Peyer's patch (tissue), 4 donors: ENCODE results near the gene TAF1B. TPM values are rescaled to one million over a fixed set of nuclear protein-coding genes. Genes with fewer than 3 reads are reported as not detected.
A peak's percentile ranks its signal among the peaks of the same experiment; 100 is the strongest.

Source experiments
- DNase-seq, 3 donors: peaks; one replicate each; pipeline ENCODE4 v3.0.0-alpha.2; 2017 to 2019
- H3K27ac ChIP-seq, 4 donors: fragments of 200-600 bp; sonication (generic); one replicate each; pipeline ENCODE4 v1.5.1; 2016 to 2019
- H3K27me3 ChIP-seq, 2 donors: fragments of 200-600 bp; sonication (generic); one replicate each; pipeline ENCODE4 v1.5.1; 2019
- H3K36me3 ChIP-seq, 3 donors: fragments of 200-600 bp; sonication (generic); one replicate each; pipeline ENCODE4 v1.5.1; 2016 to 2019
- H3K4me1 ChIP-seq, 4 donors: fragments of 200-600 bp; sonication (generic); one replicate each; pipeline ENCODE4 v1.5.1; 2016 to 2019
- H3K4me3 ChIP-seq, 4 donors: fragments of 200-600 bp; sonication (generic); 1 replicate in 3 of 4; 2 replicates in 1 of 4; pipeline ENCODE4 v1.5.1; 2016 to 2019; ENCODE audit warnings: mild to moderate bottlenecking in 1 of 4
- H3K9me3 ChIP-seq, 4 donors: fragments of 200-600 bp; sonication (generic); one replicate each; pipeline ENCODE4 v1.5.1; 2016 to 2019; ENCODE audit warnings: mild to moderate bottlenecking in 1 of 4
- POLR2A ChIP-seq, 2 donors: fragments of 450-650 bp; IDR thresholded peaks; one replicate each; pipeline ENCODE4 v1.5.1; 2017; ENCODE audit warnings: antibody characterized with exemption in 2 of 2, mild to moderate bottlenecking in 2 of 2, moderate library complexity in 2 of 2
- total RNA-seq, 4 donors: library from RNA; depleted of rRNA; stranded (reverse); fragments of >200 nt; gene quantifications; one replicate each; pipeline ENCODE4 v1.1.0, GENCODE V29; 2016
- TF ChIP-seq, protein P1 (sequence below), 6 experiments: fragments of 450-650 bp in 4 of 6; fragments of 200-600 bp in 2 of 6; sonication (generic) in 1 of 6; IDR thresholded peaks; one replicate each; pipeline ENCODE4 v1.5.1; 2017 to 2019; ENCODE audit warnings: antibody characterized with exemption in 6 of 6, mild to moderate bottlenecking in 3 of 6, moderate library complexity in 1 of 6

Gene TAF1B
- total RNA-seq, 4 donors from 2014 or later, result 8.6 to 33.0 (median 12.5) TPM

DNA sequence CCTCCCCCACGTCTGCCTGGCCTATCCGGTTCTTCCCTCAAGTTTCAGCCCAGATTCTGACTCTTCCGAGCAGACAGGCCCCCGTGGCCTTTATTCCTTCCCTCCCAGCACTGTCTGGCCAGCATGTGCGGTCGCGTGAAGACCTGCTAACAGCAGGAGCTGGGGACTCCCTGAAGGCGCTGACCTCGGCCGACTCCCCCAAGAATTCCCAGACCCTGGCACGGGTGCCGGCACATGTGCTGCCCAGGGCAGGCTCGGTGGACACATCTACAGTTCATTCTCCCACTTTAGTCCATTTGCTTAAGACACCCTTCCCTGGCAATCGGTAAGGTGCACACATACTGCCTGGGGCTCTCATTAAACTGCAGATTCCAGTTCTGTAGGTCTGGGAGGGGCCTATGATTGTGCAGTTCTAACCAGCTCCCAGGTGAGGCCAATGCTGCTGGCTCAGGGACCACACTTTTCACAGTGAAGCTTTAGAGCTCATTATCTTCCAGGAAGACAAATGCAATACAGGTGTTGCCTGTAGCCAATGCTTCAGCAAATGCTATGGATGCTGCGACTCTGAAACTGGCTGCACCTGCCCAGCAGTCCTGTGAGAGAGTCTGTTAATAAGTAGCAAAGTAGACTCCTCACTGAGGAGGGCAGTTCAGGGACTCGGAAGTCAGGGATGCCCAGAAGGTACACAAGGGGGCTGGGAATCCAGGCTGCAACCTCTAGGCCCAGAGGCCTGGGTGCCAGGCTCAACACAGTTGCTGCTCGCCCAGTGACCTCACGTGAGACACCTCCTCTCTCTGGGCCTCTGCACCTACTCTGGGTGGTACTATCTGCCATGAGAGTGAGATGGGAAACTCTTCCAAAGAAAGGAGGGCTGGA lies 45.4 kb upstream of the TAF1B start:
- DNase-seq, result no peak
- H3K4me1 ChIP-seq, result peaks cover 5 to 52% (median 10%) of the 10 kb centered on the region in 4 donors
- no peaks in the 10 kb centered on the region for H3K9me3 ChIP-seq
- no peaks in the 10 kb centered on the region for H3K36me3 ChIP-seq
- H3K27me3 ChIP-seq, result no peaks in the 10 kb centered on the region
- no peak for TF ChIP-seq POLR2A (IDR thresholded peaks at IDR 0.05)
- TF ChIP-seq, protein P1, sequence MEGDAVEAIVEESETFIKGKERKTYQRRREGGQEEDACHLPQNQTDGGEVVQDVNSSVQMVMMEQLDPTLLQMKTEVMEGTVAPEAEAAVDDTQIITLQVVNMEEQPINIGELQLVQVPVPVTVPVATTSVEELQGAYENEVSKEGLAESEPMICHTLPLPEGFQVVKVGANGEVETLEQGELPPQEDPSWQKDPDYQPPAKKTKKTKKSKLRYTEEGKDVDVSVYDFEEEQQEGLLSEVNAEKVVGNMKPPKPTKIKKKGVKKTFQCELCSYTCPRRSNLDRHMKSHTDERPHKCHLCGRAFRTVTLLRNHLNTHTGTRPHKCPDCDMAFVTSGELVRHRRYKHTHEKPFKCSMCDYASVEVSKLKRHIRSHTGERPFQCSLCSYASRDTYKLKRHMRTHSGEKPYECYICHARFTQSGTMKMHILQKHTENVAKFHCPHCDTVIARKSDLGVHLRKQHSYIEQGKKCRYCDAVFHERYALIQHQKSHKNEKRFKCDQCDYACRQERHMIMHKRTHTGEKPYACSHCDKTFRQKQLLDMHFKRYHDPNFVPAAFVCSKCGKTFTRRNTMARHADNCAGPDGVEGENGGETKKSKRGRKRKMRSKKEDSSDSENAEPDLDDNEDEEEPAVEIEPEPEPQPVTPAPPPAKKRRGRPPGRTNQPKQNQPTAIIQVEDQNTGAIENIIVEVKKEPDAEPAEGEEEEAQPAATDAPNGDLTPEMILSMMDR (IDR thresholded peaks at IDR 0.05), result no peak
- no peak overlapping the region for H3K4me3 ChIP-seq
- H3K27ac ChIP-seq, result peak overlapping the region in 3 of 4 donors; percentile 72 to 87 (median 86)

DNA sequence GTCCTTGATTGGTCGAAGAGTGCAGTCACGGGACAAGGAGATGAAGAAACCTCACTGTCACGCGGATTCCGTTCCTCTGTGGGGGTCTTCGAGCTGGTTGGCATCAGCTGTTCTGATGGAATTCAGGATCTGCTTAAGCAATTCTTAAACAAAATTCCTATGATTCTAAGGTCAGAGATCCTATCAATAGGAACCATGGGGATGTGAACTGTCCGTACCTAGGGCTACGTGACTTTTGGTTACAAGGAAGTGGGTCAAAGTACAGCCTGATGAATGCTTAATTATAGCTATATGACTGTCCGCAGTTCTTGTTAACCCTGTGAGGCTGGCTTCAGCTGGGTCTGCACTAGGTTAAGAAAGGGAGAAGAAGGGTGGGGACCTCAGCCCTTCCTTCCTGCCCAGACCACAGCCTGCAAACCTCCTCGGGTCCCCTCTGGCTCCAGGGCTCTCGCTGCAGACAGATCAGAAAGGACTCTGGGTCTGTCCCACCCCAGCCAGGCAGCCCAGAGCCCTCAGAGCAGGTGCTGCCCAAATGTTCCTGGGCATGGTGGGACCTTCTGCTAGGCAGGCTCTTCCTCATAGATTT lies 44.2 kb upstream of the TAF1B start:
- DNase-seq, result peak in 1 of 3 donors; percentile 68
- Histone ChIP-seq H3K4me1 (peaks cover 5 to 59% (median 12%) of the 10 kb centered on the region in 4 donors), H3K36me3 (no peaks in the 10 kb centered on the region), H3K27me3 (no peaks in the 10 kb centered on the region), H3K27ac (peak overlapping the region in 3 of 4 donors; percentile 72 to 87 (median 86)), H3K9me3 (no peaks in the 10 kb centered on the region), H3K4me3 (peak overlapping the region in 3 of 4 donors; percentile 15 to 30 (median 27))
- TF ChIP-seq, protein P1 (IDR thresholded peaks at IDR 0.05), result no peak
- no peak for TF ChIP-seq POLR2A (IDR thresholded peaks at IDR 0.05)

DNA sequence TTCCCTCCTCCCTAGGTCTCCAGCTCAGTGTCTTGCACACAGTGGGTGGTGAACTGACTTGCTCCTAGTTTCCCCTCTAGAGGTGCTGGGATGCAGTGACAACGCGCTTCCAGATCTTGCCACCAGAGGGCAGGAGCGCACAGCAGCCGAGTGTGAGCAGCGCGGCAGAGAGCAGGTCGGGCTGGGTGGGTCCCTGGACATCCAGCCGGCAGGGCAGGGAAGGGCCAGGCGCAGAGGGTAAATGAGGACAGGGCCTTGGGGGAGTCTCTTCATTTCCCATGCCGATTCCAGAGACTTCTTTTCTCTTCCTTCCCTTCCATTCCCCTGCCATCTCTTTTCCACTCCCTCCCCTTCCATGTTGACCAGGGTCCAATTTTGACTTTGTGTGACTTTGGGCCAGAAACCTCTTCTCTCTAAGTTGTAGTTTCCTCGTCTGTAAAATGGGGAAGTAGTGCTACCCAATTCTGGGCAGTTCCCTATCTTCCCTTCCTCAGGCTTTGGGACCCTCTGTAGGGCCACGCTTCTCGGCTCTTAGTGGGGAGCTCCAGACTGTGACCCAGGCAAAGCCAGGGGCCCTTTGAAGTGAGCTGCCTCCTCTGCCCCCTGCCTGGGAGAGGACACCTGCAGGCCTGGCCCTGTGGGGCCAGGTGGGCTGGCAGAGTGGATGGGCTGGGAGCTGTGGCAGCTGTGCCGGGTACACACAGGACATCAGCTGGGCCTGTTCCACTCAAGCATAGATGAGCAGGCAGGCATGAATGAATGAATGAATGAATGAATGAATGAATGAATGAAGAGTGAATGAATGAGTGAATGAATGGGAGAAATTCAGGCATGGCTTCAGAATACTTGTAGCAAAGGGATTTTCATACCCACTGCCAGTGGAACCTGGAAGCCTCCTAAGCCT lies 43.3 kb upstream of the TAF1B start:
- H3K27me3 ChIP-seq, result no peaks in the 10 kb centered on the region
- DNase-seq, result peak; percentile 77 to 96 (median 94)
- peak overlapping the region in 3 of 4 donors; percentile 72 to 87 (median 86) for H3K27ac ChIP-seq
- H3K9me3 ChIP-seq, result no peaks in the 10 kb centered on the region
- no peaks in the 10 kb centered on the region for H3K36me3 ChIP-seq
- H3K4me1 ChIP-seq, result peaks cover 5 to 59% (median 12%) of the 10 kb centered on the region in 4 donors
- no peak for TF ChIP-seq POLR2A (IDR thresholded peaks at IDR 0.05)
- TF ChIP-seq, protein P1 (IDR thresholded peaks at IDR 0.05), result peak; percentile 73 to 99 (median 96)
- peak overlapping the region in 3 of 4 donors; percentile 15 to 30 (median 27) for H3K4me3 ChIP-seq

DNA sequence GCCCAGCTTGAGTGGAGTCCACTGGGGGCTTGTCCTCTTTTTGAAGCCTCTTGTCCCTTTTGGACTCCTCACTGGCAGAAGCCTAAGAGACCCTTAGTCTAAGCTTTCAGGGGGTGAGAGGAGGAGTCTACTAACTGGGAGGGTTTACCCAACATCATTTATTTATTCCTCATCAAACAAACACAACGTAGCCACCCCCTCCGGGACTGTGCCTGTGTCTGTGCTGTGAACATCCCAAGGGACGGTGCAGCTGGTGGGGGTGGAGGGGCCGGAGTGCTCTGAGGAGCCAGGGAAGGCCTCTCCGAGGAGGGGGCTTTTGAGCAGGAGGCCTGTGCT lies 42.7 kb upstream of the TAF1B start:
- DNase-seq, result no peak
- H3K36me3 ChIP-seq, result no peaks in the 10 kb centered on the region
- no peaks in the 10 kb centered on the region for H3K9me3 ChIP-seq
- no peak for TF ChIP-seq POLR2A (IDR thresholded peaks at IDR 0.05)
- TF ChIP-seq, protein P1 (IDR thresholded peaks at IDR 0.05), result no peak
- H3K27ac ChIP-seq, result peak overlapping the region in 1 of 4 donors; percentile 55
- H3K4me1 ChIP-seq, result peaks cover 5 to 59% (median 12%) of the 10 kb centered on the region in 4 donors
- H3K27me3 ChIP-seq, result no peaks in the 10 kb centered on the region
- no peak overlapping the region for H3K4me3 ChIP-seq
